IPS-18c (cell line): ENCODE measurements around the gene RPS21.

Source experiments
- H3K4me3 ChIP-seq: 2 replicates; pipeline ENCODE4 v1.7.0; 2013; ENCODE audit warnings: low read depth, mild to moderate bottlenecking, low read length, moderate library complexity; ENCODE audit not compliant: insufficient read depth
- H3K9me3 ChIP-seq: one replicate; pipeline ENCODE4 v1.6.1; 2013; ENCODE audit warnings: mild to moderate bottlenecking, low read length, moderate library complexity; ENCODE audit not compliant: control insufficient read depth, insufficient read depth

The RPS21 gene

DNA sequence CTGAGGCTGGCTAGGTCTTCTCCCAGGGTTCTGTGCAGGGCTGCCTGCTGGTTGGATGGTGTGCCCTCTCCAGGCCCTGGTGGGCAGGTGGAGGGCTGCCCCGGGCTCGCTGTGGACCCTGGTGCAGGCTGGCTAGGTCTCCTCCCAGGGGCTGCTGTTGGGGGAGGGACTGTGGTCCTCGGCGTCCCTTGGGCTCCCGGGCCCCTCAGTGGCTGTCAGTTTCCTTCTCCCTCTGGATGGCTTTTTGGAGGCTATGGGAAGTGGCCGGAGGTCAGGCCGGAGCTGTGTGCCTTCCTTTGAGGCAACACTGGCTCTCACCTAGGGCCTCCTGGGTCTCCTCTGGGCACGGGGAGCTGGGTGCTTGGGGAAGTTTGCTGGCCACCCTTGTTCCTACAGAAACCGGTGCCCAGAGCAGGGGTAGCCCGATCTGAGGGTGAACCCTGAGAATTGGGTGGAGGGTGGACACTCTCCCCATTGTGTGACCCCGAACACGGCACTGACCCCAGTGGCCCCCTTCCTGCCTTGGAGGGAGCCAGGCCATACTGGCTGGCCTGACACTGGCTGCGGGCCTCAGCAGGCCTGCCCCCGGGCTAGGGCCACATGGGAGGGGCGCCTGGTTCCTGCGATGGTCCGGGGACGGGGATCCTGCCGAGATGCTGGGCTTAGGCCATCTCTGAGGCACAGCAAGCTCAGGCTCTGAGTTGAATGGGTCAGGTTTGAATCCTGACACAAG, 24.0 kb downstream of the RPS21 start:
- Histone ChIP-seq H3K4me3 (no peak overlapping the region), H3K9me3 (no peaks in the 10 kb centered on the region)

DNA sequence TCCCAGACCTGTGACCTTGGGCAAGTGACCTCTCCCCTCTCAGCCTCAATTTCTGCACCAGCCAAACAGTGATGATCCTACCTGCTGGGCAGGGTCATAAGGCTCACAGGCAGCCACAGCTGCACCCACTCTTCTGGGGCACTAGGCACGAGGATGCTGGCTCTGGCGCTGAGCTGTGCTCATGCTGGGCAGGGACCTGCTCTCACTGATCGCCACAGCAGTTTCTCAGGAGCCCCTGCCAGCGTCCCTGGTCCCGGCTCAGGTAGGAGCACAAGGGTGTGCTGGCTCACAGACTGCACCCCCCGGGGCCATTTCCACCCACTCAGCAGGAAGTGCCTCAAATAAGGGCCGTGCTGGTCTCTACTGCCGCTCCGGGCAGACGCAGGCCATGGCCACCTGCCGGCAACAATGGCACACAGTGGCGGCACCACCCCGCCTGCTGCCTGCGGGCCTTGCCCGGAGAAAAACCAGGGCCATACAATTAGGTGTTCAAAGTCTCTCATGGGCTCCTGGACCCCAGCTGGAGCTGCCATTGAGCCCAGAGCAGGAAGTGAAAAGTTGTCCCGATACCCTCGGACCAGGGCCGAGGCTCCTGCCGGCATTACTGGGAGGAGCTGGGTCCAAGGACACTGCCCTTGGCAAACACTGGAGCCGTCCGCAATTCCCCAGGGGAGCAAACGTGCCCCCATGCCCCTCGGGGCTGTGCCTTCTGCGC, 24.7 kb downstream of the RPS21 start:
- H3K9me3 ChIP-seq = no peaks in the 10 kb centered on the region

DNA sequence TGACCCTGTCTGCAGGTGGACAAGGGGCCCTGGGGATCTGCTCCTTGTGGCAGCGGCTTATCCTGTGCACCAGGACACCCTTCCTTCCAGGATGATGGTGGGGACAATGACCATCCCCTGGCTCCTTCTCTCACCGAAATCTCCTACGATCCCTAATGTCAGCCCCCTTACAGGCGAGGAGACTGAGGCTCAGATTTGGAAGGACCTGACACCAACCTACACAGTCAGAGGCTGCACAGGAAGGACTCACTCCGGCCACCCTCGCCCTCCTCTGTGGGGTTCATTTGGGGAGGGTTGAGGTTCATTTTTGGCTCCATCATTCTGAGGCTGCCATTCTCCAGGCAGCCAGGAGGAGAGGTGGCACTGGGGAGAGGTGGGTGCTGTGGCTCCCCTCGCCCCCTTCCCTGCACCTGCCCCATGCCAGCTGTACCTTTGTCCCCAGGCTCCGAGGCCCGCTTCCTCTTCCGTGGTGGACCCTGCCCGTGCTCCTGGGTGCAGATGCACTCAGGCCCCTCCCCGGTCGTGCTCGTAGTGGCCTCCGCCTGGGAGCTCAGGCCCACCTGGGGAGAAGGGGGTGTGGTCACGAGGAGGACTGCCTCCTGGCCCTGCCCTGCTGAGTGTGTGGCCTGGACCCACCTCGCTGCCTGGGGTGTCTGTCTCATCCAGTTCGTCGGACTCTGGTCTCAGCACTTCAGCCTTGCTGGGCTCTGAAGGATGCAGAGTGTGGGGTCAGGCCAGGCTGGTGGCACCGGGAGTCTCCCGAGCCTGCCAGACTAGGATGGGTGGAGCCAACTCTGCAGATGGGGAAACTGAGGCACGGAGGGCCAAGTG, 25.5 kb downstream of the RPS21 start:
- H3K4me3 ChIP-seq = no peak overlapping the region

More for the DNA sequence above, 24.7 kb downstream of the RPS21 start:
- H3K4me3 ChIP-seq = no peak overlapping the region

DNA sequence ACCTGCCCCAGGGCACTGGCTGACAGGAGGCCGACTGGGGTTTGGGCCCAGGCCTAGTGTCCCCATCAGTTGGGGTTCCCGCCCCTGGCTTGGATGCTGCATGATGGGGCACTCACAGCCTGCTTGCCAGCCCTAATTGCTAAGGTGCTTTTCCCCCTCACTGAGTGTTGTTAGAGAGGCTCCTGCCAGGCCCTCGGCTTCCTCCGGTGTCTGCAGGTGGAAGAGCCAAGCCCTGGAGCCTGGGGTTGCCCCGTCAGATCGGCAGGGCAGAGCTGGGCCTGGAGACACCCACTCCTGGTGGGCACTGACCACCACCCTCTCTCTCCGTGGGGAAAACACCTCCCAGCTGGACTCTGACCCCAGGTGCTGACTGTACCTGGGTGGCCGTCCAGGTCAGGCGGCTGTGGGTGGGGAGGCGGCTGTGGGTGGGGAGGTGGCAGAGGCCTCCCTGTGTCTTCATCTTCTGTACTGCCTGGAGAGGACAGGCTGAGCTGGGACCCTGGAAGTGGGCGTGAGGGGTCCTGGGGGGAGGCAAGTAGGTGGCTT, 26.2 kb downstream of the RPS21 start:
- Histone ChIP-seq H3K4me3 (no peak overlapping the region), H3K9me3 (no peaks in the 10 kb centered on the region)

More for the DNA sequence above, 25.5 kb downstream of the RPS21 start:
- H3K9me3 ChIP-seq = no peaks in the 10 kb centered on the region

DNA sequence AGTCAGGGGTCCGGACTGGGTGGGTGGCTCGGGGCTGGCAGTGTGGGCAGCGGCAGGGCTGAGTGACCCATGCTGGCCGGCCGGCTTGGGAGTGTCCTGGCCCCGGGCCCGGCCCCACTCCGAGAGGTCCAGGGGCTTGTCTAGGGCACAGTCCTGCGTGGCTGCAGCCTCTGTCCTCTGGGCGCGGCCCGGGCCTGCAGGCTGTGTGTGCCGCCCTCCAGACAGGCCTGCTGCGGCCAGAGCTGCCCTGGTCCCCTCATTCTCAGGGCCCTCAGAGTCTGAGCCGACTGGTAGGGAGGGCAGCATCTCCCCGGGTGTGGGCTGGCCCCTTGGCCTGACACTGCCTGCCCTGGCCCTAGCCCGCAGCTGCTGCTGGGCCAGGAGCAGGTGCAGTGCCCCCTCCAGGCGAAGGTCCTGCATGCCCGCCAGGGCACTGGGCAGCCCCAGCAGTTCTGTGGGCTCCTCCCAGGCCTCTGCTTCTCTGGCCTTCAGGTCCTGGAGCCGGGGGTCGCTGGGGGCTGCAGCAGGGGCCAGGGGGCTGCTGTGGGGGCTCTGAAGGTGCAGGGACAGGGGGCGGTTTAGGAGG, 27.1 kb downstream of the RPS21 start:
- Histone ChIP-seq H3K4me3 (no peak overlapping the region), H3K9me3 (no peaks in the 10 kb centered on the region)

DNA sequence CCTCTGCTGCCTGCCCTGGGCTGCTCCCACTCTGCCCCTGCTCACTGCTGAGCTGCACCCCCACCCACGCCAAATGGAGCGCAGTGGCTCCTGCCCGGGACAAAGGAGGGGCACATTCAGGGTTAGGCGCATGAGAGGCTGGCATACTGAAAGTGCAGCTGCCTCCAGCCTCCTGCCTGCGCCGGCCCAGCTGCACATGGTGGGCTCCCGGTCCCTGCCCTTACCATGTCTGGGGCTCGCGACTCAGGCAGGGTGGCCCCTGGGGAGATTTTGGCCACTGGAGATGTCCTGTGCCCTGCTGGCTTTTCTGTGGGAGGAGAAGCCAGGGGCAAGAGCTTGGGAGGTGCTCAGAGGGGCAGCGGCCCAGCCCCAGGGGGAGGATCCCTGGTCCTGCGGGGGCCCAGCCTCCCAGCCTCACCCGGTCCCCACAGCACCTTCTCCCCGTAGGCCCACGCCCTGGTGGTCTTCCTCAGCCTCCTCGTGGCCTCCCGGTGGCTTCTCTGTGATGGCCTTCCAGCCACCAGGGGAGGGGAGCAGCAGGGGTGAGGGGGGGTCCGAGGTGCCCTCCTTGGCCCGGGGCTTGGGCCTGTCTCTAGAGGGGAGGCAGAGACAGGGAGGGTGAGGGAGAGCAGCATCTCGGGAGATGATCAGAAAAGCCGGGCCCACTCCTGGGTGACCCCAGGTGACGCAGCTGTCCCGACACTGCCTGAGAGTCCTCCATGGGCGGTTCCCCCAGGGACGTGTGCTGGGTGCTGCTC, 28.6 kb downstream of the RPS21 start:
- no peaks in the 10 kb centered on the region for H3K9me3 ChIP-seq

DNA sequence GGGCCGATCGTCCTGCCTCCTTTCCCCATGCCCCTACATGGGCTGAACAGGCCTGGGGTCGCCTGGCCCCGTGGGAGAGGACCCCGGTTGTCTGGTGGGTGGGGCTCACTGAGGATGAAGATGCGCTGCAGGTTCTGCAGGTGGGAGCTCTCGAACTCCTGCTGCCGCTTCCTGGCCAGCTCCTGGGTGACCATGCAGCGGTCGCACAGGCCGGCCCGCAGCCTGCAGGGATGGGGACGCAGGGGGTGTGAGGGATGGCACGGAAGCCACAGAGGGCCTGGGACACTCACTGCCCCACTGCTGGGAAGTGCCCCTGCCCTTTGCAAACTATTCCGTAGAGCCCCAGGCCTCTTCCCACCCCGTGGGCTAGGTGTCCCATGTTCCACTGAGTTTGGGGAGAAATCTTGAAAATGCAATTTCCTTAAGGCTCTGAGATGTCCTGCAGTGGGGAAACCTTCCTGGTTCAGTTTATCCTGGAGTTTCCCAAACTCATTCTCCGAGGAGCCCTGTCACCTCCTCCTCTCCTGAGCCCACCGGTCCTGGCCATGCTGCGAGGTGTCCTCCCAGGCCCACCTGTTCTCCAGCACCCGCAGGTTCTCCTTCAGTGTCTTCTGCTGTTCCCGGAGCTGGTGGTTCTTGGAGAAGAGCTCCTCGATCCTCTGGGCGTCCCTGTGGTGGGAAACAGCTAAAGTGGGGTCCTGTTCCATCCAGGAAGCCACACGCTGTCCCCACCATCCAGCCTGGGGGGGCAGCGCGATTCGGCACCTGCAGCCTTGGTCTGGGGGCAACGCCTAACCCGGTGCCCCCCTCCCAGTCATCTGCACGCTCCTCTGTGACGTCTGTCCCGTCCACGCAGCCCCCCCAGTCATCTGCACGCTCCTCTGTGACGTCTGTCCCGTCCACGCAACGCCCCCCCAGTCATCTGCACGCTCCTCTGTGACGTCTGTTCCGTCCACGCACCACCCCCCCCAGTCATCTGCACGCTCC, 30.0 kb downstream of the RPS21 start:
- H3K9me3 ChIP-seq = no peaks in the 10 kb centered on the region
- no peak overlapping the region for H3K4me3 ChIP-seq

More for the DNA sequence above, 28.6 kb downstream of the RPS21 start:
- H3K4me3 ChIP-seq = no peak overlapping the region

DNA sequence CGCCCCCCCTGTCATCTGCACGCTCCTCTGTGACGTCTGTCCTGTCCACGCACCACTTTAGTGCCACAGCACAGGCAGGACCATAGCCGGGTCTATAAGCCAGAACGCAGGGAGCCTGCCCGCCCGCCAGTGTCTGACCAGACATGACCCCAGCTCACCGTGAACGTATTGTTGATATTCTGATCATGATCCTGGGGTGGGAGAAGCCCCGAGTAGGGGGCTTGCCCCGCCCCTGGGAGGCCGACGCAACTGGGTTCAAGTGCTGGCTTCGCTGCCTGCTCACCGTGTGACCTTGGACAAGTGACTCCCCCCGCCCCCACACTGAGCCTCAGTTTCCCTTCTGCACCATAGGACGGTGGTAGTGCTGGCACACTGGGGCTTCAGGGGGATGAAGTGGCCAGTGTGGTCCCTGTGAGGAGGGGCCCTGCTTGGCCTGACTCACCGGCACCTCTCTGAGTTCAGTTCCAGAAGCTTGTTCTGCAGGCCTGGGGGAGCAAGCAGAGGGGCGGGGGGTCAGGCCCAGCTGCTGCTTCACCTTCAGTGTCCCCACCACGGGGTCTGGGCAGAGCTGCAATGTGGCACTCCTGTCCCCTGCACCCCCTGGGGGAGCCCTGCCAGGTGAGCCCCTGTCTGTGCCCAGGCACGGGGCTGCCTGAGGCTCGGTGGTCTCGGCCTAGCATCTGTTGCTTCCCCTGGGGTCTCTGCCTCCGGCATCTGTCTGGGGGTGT, 31.2 kb downstream of the RPS21 start:
- H3K9me3 ChIP-seq = no peaks in the 10 kb centered on the region
- no peak overlapping the region for H3K4me3 ChIP-seq

DNA sequence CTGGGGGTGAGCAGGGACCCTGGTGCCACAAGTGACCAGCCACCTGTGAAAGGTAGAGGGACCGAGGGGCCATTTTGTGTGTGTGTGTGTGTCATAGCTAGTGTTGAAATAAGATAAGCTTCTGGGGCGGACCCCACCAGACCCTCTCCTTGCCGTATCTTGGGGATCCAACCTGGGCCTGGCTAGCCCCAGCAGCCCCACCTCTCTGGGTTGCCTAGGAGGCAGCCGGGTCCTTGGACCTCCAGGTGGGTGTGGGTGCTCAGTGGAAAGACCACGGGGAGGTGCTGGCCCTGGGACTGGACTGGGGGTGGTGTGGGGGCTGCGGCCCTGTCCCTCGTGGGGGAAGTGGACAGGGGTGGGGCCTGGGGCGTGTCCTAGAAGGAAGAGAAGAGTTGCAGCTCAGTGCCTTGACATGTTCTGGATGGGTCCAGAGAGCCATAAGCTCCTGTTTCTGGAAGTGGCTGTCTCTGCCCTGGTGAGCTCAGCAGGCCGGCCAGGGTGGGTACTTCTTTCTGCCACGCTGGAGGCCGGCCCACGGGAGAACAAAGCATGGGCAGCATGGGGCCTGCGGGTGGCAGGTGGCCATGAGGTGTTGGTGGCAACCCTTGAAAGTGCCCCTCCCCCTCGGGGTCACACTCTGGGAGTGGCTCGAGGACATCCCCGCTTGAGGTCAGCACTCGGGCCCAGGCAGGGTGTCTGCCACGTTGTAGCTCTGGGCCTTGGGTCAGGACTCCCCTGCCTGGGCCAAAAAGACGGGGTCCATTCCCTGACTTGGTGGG, 32.0 kb downstream of the RPS21 start:
- H3K4me3 ChIP-seq = no peak overlapping the region
- H3K9me3 ChIP-seq = no peaks in the 10 kb centered on the region

DNA sequence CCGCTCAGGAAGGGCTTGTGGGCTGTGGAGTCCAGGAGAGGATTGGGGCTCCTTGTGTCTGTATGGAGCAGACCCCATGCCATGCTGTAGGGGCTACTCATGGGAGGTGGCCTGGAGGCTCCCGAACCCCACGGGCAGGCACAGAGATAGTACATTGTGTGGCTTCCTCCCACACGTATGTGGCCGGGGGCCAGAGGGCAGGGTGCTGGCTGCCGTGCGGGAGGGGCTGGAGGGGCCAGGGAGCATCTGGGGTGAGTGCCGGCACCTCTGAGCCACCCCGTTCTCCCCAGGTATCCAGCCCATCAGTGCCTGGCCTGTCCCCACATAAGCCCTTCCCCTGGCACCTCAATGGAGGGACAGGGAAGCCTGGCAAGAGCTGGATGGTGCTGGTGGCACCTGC, 32.9 kb downstream of the RPS21 start:
- no peak overlapping the region for H3K4me3 ChIP-seq
- no peaks in the 10 kb centered on the region for H3K9me3 ChIP-seq

DNA sequence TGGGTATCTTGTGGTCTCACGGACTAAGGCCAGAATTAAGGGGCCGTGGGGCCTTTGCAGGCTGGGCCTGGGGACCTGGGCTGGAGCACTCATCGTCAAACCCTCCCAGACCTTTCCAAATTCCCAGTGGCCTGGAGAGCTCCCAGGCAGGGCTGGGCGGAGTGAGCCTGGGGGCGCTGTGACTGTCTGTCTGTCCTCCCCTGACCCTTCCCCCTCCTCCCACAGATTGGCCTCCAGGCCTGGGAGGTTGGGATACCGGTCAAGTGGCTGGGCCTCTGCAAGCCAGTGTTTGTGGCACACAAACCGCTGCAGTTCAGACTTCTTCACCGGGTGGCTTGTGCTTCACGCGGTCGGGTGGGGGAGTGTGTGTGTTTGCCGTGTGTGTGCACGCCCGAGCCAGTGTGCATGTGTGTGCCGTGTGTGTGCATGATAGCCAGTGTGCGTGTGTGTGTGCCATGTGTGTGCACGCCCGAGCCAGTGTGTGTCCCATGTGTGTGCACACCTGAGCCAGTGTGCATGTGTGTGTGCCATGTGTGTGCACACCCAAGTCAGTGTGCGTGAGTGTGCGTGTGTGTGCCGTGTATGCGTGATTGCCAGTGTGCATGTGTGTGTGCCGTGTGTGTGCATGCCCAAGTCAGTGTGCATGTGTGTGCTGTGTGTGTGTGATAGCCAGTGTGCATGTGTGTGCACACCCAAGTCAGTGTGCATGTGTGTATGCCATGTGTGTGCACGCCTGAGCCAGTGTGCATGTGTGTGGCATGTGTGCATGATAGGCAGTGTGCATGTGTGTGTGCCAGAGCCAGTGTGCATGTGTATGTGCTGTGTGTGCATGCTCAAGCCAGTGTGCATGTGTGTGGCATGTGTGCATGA, 34.2 kb downstream of the RPS21 start:
- Histone ChIP-seq H3K4me3 (no peak overlapping the region), H3K9me3 (no peaks in the 10 kb centered on the region)

DNA sequence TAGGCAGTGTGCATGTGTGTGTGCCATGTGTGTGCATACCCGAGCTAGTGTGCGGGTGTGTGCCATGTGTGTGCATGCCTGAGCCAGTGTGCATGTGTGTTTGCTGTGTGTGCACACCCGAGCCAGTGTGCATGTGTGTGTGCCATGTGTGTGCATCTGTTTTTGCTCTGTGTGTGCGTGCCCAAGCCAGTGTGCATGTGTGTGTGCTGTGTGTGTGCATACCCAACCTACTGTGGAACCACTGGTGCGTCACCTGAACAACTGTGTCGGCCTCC, 34.8 kb downstream of the RPS21 start:
- no peaks in the 10 kb centered on the region for H3K9me3 ChIP-seq
- no peak overlapping the region for H3K4me3 ChIP-seq

DNA sequence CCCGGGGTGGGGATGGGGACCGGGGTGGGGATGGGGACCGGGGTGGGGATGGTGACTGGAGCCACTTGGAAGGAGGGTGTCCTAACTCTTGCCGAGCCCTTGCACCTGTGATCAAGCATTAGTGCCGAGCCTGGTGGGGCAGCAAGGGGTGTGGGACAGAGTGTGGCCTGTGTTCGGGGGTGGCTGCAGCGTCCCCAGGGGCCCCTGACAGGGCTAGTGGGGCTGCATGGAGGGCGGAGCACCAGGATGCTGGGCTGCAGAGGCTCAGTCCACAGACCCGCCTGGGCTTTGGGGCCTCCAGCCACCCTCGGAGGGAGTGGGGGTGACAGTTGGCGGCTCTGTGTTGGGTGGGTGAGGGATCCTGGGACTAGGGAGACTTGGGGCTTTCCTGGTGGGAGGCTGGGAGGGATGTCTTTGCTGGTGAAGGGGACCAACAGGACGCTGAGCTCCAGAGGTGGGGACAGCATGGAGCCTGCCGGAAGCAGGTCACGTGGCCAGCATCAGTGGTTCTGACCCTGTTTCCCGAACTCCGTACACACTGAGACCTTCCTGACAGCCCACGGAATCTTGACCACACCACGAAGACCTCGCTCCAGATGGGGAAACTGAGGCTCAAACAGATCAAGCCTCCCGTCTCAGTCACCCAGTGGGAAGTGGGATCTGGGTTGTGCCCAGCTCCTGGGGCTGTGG, 35.9 kb downstream of the RPS21 start:
- Histone ChIP-seq H3K9me3 (no peaks in the 10 kb centered on the region), H3K4me3 (no peak overlapping the region)
